ENCODE data around the gene SH3BP5.
A peak's percentile ranks its signal among the peaks of the same experiment; 100 is the strongest.

Gene SH3BP5

GRCh38 chr3:15347737-15348110, 15.3 kb upstream of the SH3BP5 start:
- no peak for DNase-seq (ENCODE audit: low read depth in 1 of 2, low spot score in 1 of 2)

GRCh38 chr3:15347063-15347736, 14.8 kb upstream of the SH3BP5 start:
- no peak for DNase-seq (ENCODE audit: low read depth in 1 of 2, low spot score in 1 of 2)

GRCh38 chr3:15346516-15346915, 14.1 kb upstream of the SH3BP5 start:
- DNase-seq (ENCODE audit: low read depth in 1 of 2, low spot score in 1 of 2), result no peak

- no peak for DNase-seq (ENCODE audit: low read depth in 1 of 2, low spot score in 1 of 2)
These were observed 13.3 kb upstream of the SH3BP5 start for GRCh38 chr3:15345608-15346137.

- DNase-seq (ENCODE audit: low read depth in 1 of 2, low spot score in 1 of 2), result no peak
These were observed 12.8 kb upstream of the SH3BP5 start for GRCh38 chr3:15345066-15345607.

- DNase-seq (ENCODE audit: low read depth in 1 of 2, low spot score in 1 of 2), result no peak
These were observed 10.6 kb upstream of the SH3BP5 start for GRCh38 chr3:15342945-15343344.

- DNase-seq (ENCODE audit: low read depth in 1 of 2, low spot score in 1 of 2), result no peak
These were observed 9.9 kb upstream of the SH3BP5 start for GRCh38 chr3:15342246-15342645.

GRCh38 chr3:15341030-15341726, 8.8 kb upstream of the SH3BP5 start:
- DNase-seq (ENCODE audit: low read depth in 1 of 2, low spot score in 1 of 2), result no peak

GRCh38 chr3:15339786-15340215, 7.4 kb upstream of the SH3BP5 start:
- DNase-seq (ENCODE audit: low read depth in 1 of 2, low spot score in 1 of 2), result no peak

GRCh38 chr3:15339001-15339400, 6.6 kb upstream of the SH3BP5 start:
- DNase-seq (ENCODE audit: low read depth in 1 of 2, low spot score in 1 of 2), result no peak

- no peak for DNase-seq (ENCODE audit: low read depth in 1 of 2, low spot score in 1 of 2)
These were observed 5.6 kb upstream of the SH3BP5 start for GRCh38 chr3:15337963-15338362.

GRCh38 chr3:15336057-15336456, 3.7 kb upstream of the SH3BP5 start:
- no peak for DNase-seq (ENCODE audit: low read depth in 1 of 2, low spot score in 1 of 2)

- no peak for DNase-seq (ENCODE audit: low read depth in 1 of 2, low spot score in 1 of 2)
These were observed 1.5 kb upstream of the SH3BP5 start for GRCh38 chr3:15333956-15334263.

GRCh38 chr3:15333099-15333955, 941 bp upstream of the SH3BP5 start:
- no peak for DNase-seq (ENCODE audit: low read depth in 1 of 2, low spot score in 1 of 2)

- DNase-seq (ENCODE audit: low read depth in 1 of 2, low spot score in 1 of 2), result peak; percentile 11 to 21
These were observed 581 bp downstream of the SH3BP5 start for GRCh38 chr3:15331606-15332404.

GRCh38 chr3:15331072-15331605, 1.2 kb downstream of the SH3BP5 start:
- no peak for DNase-seq (ENCODE audit: low read depth in 1 of 2, low spot score in 1 of 2)

GRCh38 chr3:15330031-15330596, 2.3 kb downstream of the SH3BP5 start:
- no peak for DNase-seq (ENCODE audit: low read depth in 1 of 2, low spot score in 1 of 2)

GRCh38 chr3:15329046-15330005, 3.1 kb downstream of the SH3BP5 start:
- DNase-seq (ENCODE audit: low read depth in 1 of 2, low spot score in 1 of 2), result no peak

GRCh38 chr3:15327941-15328340, 4.4 kb downstream of the SH3BP5 start:
- DNase-seq (ENCODE audit: low read depth in 1 of 2, low spot score in 1 of 2), result no peak
